Ishikawa (cell line): ENCODE measurements around the gene ATF7.

ENCODE experiments used
- CREB1 ChIP-seq: IDR thresholded peaks from 2 replicates; pipeline ENCODE4 v1.6.1; 2012; ENCODE audit warnings: low read depth
- EGR1 ChIP-seq: IDR thresholded peaks from 2 replicates; pipeline ENCODE4 v1.6.1; 2012
- EP300 ChIP-seq: IDR thresholded peaks from 2 replicates; pipeline ENCODE4 v1.6.1; 2012; ENCODE audit warnings: borderline replicate concordance
- FOXM1 ChIP-seq: IDR thresholded peaks from 2 replicates; pipeline ENCODE4 v1.6.1; 2012; ENCODE audit warnings: low read depth, borderline replicate concordance
- MAX ChIP-seq: IDR thresholded peaks from 2 replicates; pipeline ENCODE4 v1.6.1; 2012
- NFIC ChIP-seq: IDR thresholded peaks from 2 replicates; pipeline ENCODE4 v1.6.1; 2012
- RAD21 ChIP-seq: IDR thresholded peaks from 2 replicates; pipeline ENCODE4 v1.6.1; 2012; ENCODE audit warnings: low read depth
- REST ChIP-seq: IDR thresholded peaks from 2 replicates; pipeline ENCODE4 v1.6.1; 2012; ENCODE audit warnings: low read depth, mild to moderate bottlenecking
- TCF12 ChIP-seq: IDR thresholded peaks from 2 replicates; pipeline ENCODE4 v1.6.1; 2012; ENCODE audit warnings: low read depth
- TEAD4 ChIP-seq: IDR thresholded peaks from 2 replicates; pipeline ENCODE4 v1.6.1; 2012
- YY1 ChIP-seq: IDR thresholded peaks from 2 replicates; pipeline ENCODE4 v1.6.1; 2012; ENCODE audit warnings: low read depth
- ZBTB7A ChIP-seq: IDR thresholded peaks from 2 replicates; pipeline ENCODE4 v1.6.1; 2012; ENCODE audit warnings: low read depth

GRCh38 chr12:53502983-53503728, 123.0 kb downstream of the ATF7 start:
- TF ChIP-seq EP300, result no peak
- no peak for TF ChIP-seq RAD21
- TF ChIP-seq NFIC, result no peak
- no peak for TF ChIP-seq TEAD4
- TF ChIP-seq CREB1, result no peak
- no peak for TF ChIP-seq MAX
- no peak for TF ChIP-seq TCF12
- TF ChIP-seq REST, result no peak
- TF ChIP-seq EGR1, result no peak
- TF ChIP-seq FOXM1, result no peak
- TF ChIP-seq ZBTB7A, result no peak
- no peak for TF ChIP-seq YY1
